Measurements from ENCODE around the gene EXOC4. TPM values are rescaled to one million over a fixed set of nuclear protein-coding genes. Genes with fewer than 3 reads are reported as not detected.
"Not testable (repeated sequence)": the region's sequence is repeated elsewhere in the genome, so short reads cannot be mapped to it uniquely, and the experiment has no call there.

EXOC4 gene
- total RNA-seq, 3 donors from 2014 or later = 88.3 to 136 (median 99.6) TPM

GRCh38 chr7:133776266-133776665 is 523.4 kb downstream of the EXOC4 start:
- DNase-seq (ENCODE audit: low spot score in 2 of 2) = no peak
- no peak overlapping the region for H3K27ac ChIP-seq
- no peaks in the 10 kb centered on the region for H3K4me1 ChIP-seq
- intact Hi-C loops (cut with DNase I; ENCODE audit: low total_unique reads) = no loop called here
- no peaks in the 10 kb centered on the region for H3K9me3 ChIP-seq
- TF ChIP-seq POLR2A (IDR thresholded peaks at IDR 0.05) = no peak
- TF ChIP-seq POLR2AphosphoS5 (IDR thresholded peaks at IDR 0.05) = no peak
- no peak for TF ChIP-seq CTCF (IDR thresholded peaks at IDR 0.05)
- H3K4me3 ChIP-seq = no peak overlapping the region
- H3K27me3 ChIP-seq = no peaks in the 10 kb centered on the region
- no peaks in the 10 kb centered on the region for H3K36me3 ChIP-seq

GRCh38 chr7:133777701-133778100 is 524.8 kb downstream of the EXOC4 start:
- TF ChIP-seq CTCF (IDR thresholded peaks at IDR 0.05) (no peak), POLR2A (IDR thresholded peaks at IDR 0.05) (no peak), POLR2AphosphoS5 (IDR thresholded peaks at IDR 0.05) (no peak)

GRCh38 chr7:133778472-133778871 is 525.6 kb downstream of the EXOC4 start:
- DNase-seq (ENCODE audit: low spot score in 2 of 2) = no peak
- no peak overlapping the region for H3K27ac ChIP-seq
- no peaks in the 10 kb centered on the region for H3K4me1 ChIP-seq
- no peaks in the 10 kb centered on the region for H3K36me3 ChIP-seq
- no peaks in the 10 kb centered on the region for H3K9me3 ChIP-seq
- TF ChIP-seq CTCF (IDR thresholded peaks at IDR 0.05) (no peak), POLR2A (IDR thresholded peaks at IDR 0.05) (no peak), POLR2AphosphoS5 (IDR thresholded peaks at IDR 0.05) (no peak)
- intact Hi-C loops (cut with DNase I; ENCODE audit: low total_unique reads) = no loop called here
- H3K4me3 ChIP-seq = no peak overlapping the region
- H3K27me3 ChIP-seq = no peaks in the 10 kb centered on the region

More at GRCh38 chr7:133777701-133778100, 524.8 kb downstream of the EXOC4 start:
- no peak for DNase-seq (ENCODE audit: low spot score in 2 of 2)
- no peak overlapping the region for H3K27ac ChIP-seq
- intact Hi-C loops (cut with DNase I; ENCODE audit: low total_unique reads) = no loop called here
- H3K9me3 ChIP-seq = no peaks in the 10 kb centered on the region
- no peaks in the 10 kb centered on the region for H3K4me1 ChIP-seq
- no peaks in the 10 kb centered on the region for H3K36me3 ChIP-seq
- H3K4me3 ChIP-seq = no peak overlapping the region
- no peaks in the 10 kb centered on the region for H3K27me3 ChIP-seq

GRCh38 chr7:133779538-133779937 is 526.7 kb downstream of the EXOC4 start:
- H3K4me3 ChIP-seq; H3K27me3 ChIP-seq; DNase-seq (ENCODE audit: low spot score in 2 of 2); intact Hi-C loops (cut with DNase I; ENCODE audit: low total_unique reads); H3K9me3 ChIP-seq; H3K36me3 ChIP-seq; H3K27ac ChIP-seq; H3K4me1 ChIP-seq: not testable (repeated sequence)

GRCh38 chr7:133780912-133781311 is 528.0 kb downstream of the EXOC4 start:
- Histone ChIP-seq H3K27me3 (no peaks in the 10 kb centered on the region), H3K36me3 (no peaks in the 10 kb centered on the region), H3K27ac (no peak overlapping the region), H3K4me1 (no peaks in the 10 kb centered on the region), H3K4me3 (no peak overlapping the region), H3K9me3 (no peaks in the 10 kb centered on the region)
- no peak for DNase-seq (ENCODE audit: low spot score in 2 of 2)
- intact Hi-C loops (cut with DNase I; ENCODE audit: low total_unique reads) = no loop called here
- TF ChIP-seq POLR2A (IDR thresholded peaks at IDR 0.05) (no peak), CTCF (IDR thresholded peaks at IDR 0.05) (no peak), POLR2AphosphoS5 (IDR thresholded peaks at IDR 0.05) (no peak)

- H3K4me1 ChIP-seq = no peaks in the 10 kb centered on the region
- no peak for DNase-seq (ENCODE audit: low spot score in 2 of 2)
- intact Hi-C loops (cut with DNase I; ENCODE audit: low total_unique reads) = no loop called here
- no peak for TF ChIP-seq POLR2AphosphoS5 (IDR thresholded peaks at IDR 0.05)
- no peak for TF ChIP-seq POLR2A (IDR thresholded peaks at IDR 0.05)
- no peak for TF ChIP-seq CTCF (IDR thresholded peaks at IDR 0.05)
- H3K36me3 ChIP-seq = no peaks in the 10 kb centered on the region
- H3K27me3 ChIP-seq = no peaks in the 10 kb centered on the region
- H3K4me3 ChIP-seq = no peak overlapping the region
- H3K9me3 ChIP-seq = no peaks in the 10 kb centered on the region
- no peak overlapping the region for H3K27ac ChIP-seq
Measured at GRCh38 chr7:133781486-133782090, 528.7 kb downstream of the EXOC4 start.
